Immature natural killer cell (primary cell): ENCODE measurements around the gene SURF2. TPM values are rescaled to one million over a fixed set of nuclear protein-coding genes. Genes with fewer than 3 reads are reported as not detected.

Experiments
- DNase-seq, 3 donors: peaks; one replicate each; pipeline ENCODE4 v3.0.0; 2022; ENCODE audit warnings: mixed read lengths in 1 of 3
- H3K27ac Mint-ChIP-seq, 6 donors: one replicate each; pipeline ENCODE4 v1.8.0; 2020; ENCODE audit warnings: mixed read lengths in 6 of 6, mild to moderate bottlenecking in 5 of 6, inconsistent platforms in 4 of 6, moderate library complexity in 3 of 6
- H3K27me3 Mint-ChIP-seq, 3 donors: one replicate each; pipeline ENCODE4 v1.8.0; 2020 to 2021; ENCODE audit warnings: low read depth in 3 of 3, mild to moderate bottlenecking in 3 of 3, mixed read lengths in 3 of 3, moderate library complexity in 3 of 3, inconsistent platforms in 1 of 3
- H3K36me3 Mint-ChIP-seq, 3 donors: one replicate each; pipeline ENCODE4 v1.8.0; 2020; ENCODE audit warnings: mixed read lengths in 3 of 3, inconsistent platforms in 2 of 3, mild to moderate bottlenecking in 2 of 3
- H3K4me1 Mint-ChIP-seq, 2 donors: one replicate each; pipeline ENCODE4 v1.8.0; 2020; ENCODE audit warnings: inconsistent platforms in 2 of 2, mild to moderate bottlenecking in 2 of 2, mixed read lengths in 2 of 2, moderate library complexity in 1 of 2
- H3K4me3 Mint-ChIP-seq, 5 donors: one replicate each; pipeline ENCODE4 v1.8.0; 2020; ENCODE audit warnings: mild to moderate bottlenecking in 5 of 5, mixed read lengths in 5 of 5, inconsistent platforms in 3 of 5, moderate library complexity in 3 of 5
- H3K9me3 Mint-ChIP-seq, 6 donors: one replicate each; pipeline ENCODE4 v1.8.0; 2020; ENCODE audit warnings: mild to moderate bottlenecking in 6 of 6, mixed read lengths in 6 of 6, inconsistent platforms in 4 of 6, moderate library complexity in 3 of 6
- polyA plus RNA-seq, 3 donors: library from polyadenylated mRNA; unstranded; fragments of 300-500 nt; fragmentation: Illumina TruSeq; gene quantifications; one replicate each; pipeline ENCODE4 v1.2.3, GENCODE V29; 2021

The SURF2 gene
- polyA plus RNA-seq, 3 donors from 2014 or later = 30.2 to 36.9 (median 34.5) TPM

- DNase-seq = peak; percentile 53 to 60 (median 58)
- Mint-ChIP-seq H3K4me1 (peaks cover 42 to 61% of the 10 kb centered on the region in 2 donors), H3K9me3 (no peaks in the 10 kb centered on the region)
Measured at GRCh38 chr9:133341369-133342068, 14.8 kb upstream of the SURF2 start.

GRCh38 chr9:133342069-133342406 lies 14.3 kb upstream of the SURF2 start:
- Mint-ChIP-seq H3K4me1 (peaks cover 46 to 62% of the 10 kb centered on the region in 2 donors), H3K27ac (peak overlapping the region; percentile 49 to 90 (median 88)), H3K36me3 (peaks cover 9 to 18% (median 17%) of the 10 kb centered on the region in 3 donors), H3K9me3 (no peaks in the 10 kb centered on the region), H3K4me3 (peak overlapping the region; percentile 55 to 81 (median 70)), H3K27me3 (peaks cover 0 to 1% (median 0%) of the 10 kb centered on the region in 3 donors)
- DNase-seq = no peak

More at GRCh38 chr9:133341369-133342068, 14.8 kb upstream of the SURF2 start:
- peaks cover 9 to 18% (median 17%) of the 10 kb centered on the region in 3 donors for H3K36me3 Mint-ChIP-seq
- H3K27me3 Mint-ChIP-seq = peaks cover 0 to 1% (median 0%) of the 10 kb centered on the region in 3 donors
- H3K27ac Mint-ChIP-seq = peak overlapping the region; percentile 49 to 93 (median 89)
- peak overlapping the region; percentile 55 to 81 (median 70) for H3K4me3 Mint-ChIP-seq

- H3K36me3 Mint-ChIP-seq = peaks cover 9 to 18% (median 17%) of the 10 kb centered on the region in 3 donors
- DNase-seq = no peak
- peaks cover 0 to 1% (median 0%) of the 10 kb centered on the region in 3 donors for H3K27me3 Mint-ChIP-seq
- H3K27ac Mint-ChIP-seq = peak overlapping the region in 3 of 6 donors; percentile 39 to 88 (median 87)
- peak overlapping the region in 1 of 5 donors; percentile 72 for H3K4me3 Mint-ChIP-seq
- H3K9me3 Mint-ChIP-seq = no peaks in the 10 kb centered on the region
- peaks cover 49 to 63% of the 10 kb centered on the region in 2 donors for H3K4me1 Mint-ChIP-seq
Measured at GRCh38 chr9:133342570-133342969, 13.8 kb upstream of the SURF2 start.

GRCh38 chr9:133344071-133344470 lies 12.3 kb upstream of the SURF2 start:
- H3K27ac Mint-ChIP-seq = no peak overlapping the region
- H3K4me1 Mint-ChIP-seq = peaks cover 58 to 67% of the 10 kb centered on the region in 2 donors
- DNase-seq = no peak
- peaks cover 6 to 20% (median 19%) of the 10 kb centered on the region in 3 donors for H3K36me3 Mint-ChIP-seq
- no peaks in the 10 kb centered on the region for H3K9me3 Mint-ChIP-seq
- peaks cover 2 to 6% (median 5%) of the 10 kb centered on the region in 3 donors for H3K27me3 Mint-ChIP-seq
- H3K4me3 Mint-ChIP-seq = no peak overlapping the region

- no peak for DNase-seq
- Mint-ChIP-seq H3K4me1 (peaks cover 58 to 67% of the 10 kb centered on the region in 2 donors), H3K27me3 (peaks cover 2 to 6% (median 5%) of the 10 kb centered on the region in 3 donors), H3K36me3 (peaks cover 12 to 26% (median 13%) of the 10 kb centered on the region in 3 donors), H3K4me3 (peak overlapping the region in 1 of 5 donors; percentile 38), H3K9me3 (no peaks in the 10 kb centered on the region), H3K27ac (no peak overlapping the region)
Measured at GRCh38 chr9:133344979-133345378, 11.4 kb upstream of the SURF2 start.

- peak overlapping the region in 2 of 5 donors; percentile 10 to 99 for H3K4me3 Mint-ChIP-seq
- DNase-seq = no peak
- H3K27ac Mint-ChIP-seq = no peak overlapping the region
- peaks cover 6 to 23% (median 10%) of the 10 kb centered on the region in 3 donors for H3K36me3 Mint-ChIP-seq
- peaks cover 58 to 64% of the 10 kb centered on the region in 2 donors for H3K4me1 Mint-ChIP-seq
- peaks cover 2 to 6% (median 5%) of the 10 kb centered on the region in 3 donors for H3K27me3 Mint-ChIP-seq
- no peaks in the 10 kb centered on the region for H3K9me3 Mint-ChIP-seq
Measured at GRCh38 chr9:133345596-133345995, 10.8 kb upstream of the SURF2 start.

GRCh38 chr9:133346021-133346785 lies 10.1 kb upstream of the SURF2 start:
- H3K27ac Mint-ChIP-seq = peak overlapping the region in 4 of 6 donors; percentile 49 to 91 (median 75)
- peak overlapping the region; percentile 83 to 100 (median 98) for H3K4me3 Mint-ChIP-seq
- peaks cover 4 to 24% (median 8%) of the 10 kb centered on the region in 3 donors for H3K36me3 Mint-ChIP-seq
- no peaks in the 10 kb centered on the region for H3K9me3 Mint-ChIP-seq
- no peak for DNase-seq
- H3K4me1 Mint-ChIP-seq = peaks cover 52 to 58% of the 10 kb centered on the region in 2 donors
- H3K27me3 Mint-ChIP-seq = peaks cover 2 to 6% (median 5%) of the 10 kb centered on the region in 3 donors

GRCh38 chr9:133347515-133347984 lies 8.8 kb upstream of the SURF2 start:
- Mint-ChIP-seq H3K27me3 (peaks cover 2 to 6% (median 5%) of the 10 kb centered on the region in 3 donors), H3K27ac (peak overlapping the region; percentile 90 to 99 (median 96)), H3K36me3 (peaks cover 8 to 37% (median 14%) of the 10 kb centered on the region in 3 donors), H3K9me3 (no peaks in the 10 kb centered on the region), H3K4me3 (peak overlapping the region; percentile 95 to 100 (median 98)), H3K4me1 (peaks cover 40 to 46% of the 10 kb centered on the region in 2 donors)
- DNase-seq = no peak

GRCh38 chr9:133347985-133348717 lies 8.2 kb upstream of the SURF2 start, which contains the start of the genes MED22 and RPL7A:
Gene MED22, minus strand, starts transcription at chr9:133348131. Its CDS starts 1,469 bp downstream, at chr9:133346662.
Gene RPL7A, plus strand, starts transcription at chr9:133348218. Its CDS starts 26 bp downstream, at chr9:133348244.
- Mint-ChIP-seq H3K27ac (peak within 1 kb of the TSS; percentile 90 to 99 (median 96)), H3K4me3 (peak within 1 kb of the TSS; percentile 95 to 100 (median 98)), H3K9me3 (no peaks in the 10 kb centered on the region), H3K4me1 (peaks cover 40 to 42% of the 10 kb centered on the region in 2 donors), H3K36me3 (peaks cover 8 to 38% (median 14%) of the 10 kb centered on the region in 3 donors), H3K27me3 (peaks cover 2 to 6% (median 5%) of the 10 kb centered on the region in 3 donors)
- peak; percentile 90 to 92 (median 91) for DNase-seq

- Mint-ChIP-seq H3K36me3 (peaks cover 11 to 36% (median 14%) of the 10 kb centered on the region in 3 donors), H3K4me3 (peak overlapping the region; percentile 95 to 100 (median 98)), H3K27ac (peak overlapping the region; percentile 90 to 99 (median 96)), H3K27me3 (peaks cover 2 to 6% (median 5%) of the 10 kb centered on the region in 3 donors), H3K4me1 (peaks cover 40 to 42% of the 10 kb centered on the region in 2 donors), H3K9me3 (no peaks in the 10 kb centered on the region)
- DNase-seq = no peak
Measured at GRCh38 chr9:133348718-133349573, 7.4 kb upstream of the SURF2 start.

- DNase-seq = no peak
- Mint-ChIP-seq H3K27ac (peak overlapping the region in 4 of 6 donors; percentile 12 to 98 (median 56)), H3K27me3 (peaks cover 2 to 6% (median 5%) of the 10 kb centered on the region in 3 donors), H3K4me3 (peak overlapping the region in 3 of 5 donors; percentile 7 to 55 (median 35)), H3K4me1 (peaks cover 42% of the 10 kb centered on the region in 2 donors), H3K36me3 (peaks cover 11 to 36% (median 14%) of the 10 kb centered on the region in 3 donors), H3K9me3 (no peaks in the 10 kb centered on the region)
Measured at GRCh38 chr9:133349965-133350616, 6.3 kb upstream of the SURF2 start.

GRCh38 chr9:133351526-133351907 lies 4.8 kb upstream of the SURF2 start:
- no peak overlapping the region for H3K27ac Mint-ChIP-seq
- no peak for DNase-seq
- H3K4me1 Mint-ChIP-seq = peaks cover 41 to 49% of the 10 kb centered on the region in 2 donors
- no peak overlapping the region for H3K4me3 Mint-ChIP-seq
- no peaks in the 10 kb centered on the region for H3K9me3 Mint-ChIP-seq
- H3K27me3 Mint-ChIP-seq = peaks cover 2 to 8% (median 7%) of the 10 kb centered on the region in 3 donors
- peaks cover 11 to 36% (median 14%) of the 10 kb centered on the region in 3 donors for H3K36me3 Mint-ChIP-seq
